SU-DHL-6 (cell line): ENCODE results near the gene PHLDB1.

Experiments used
- H2AFZ ChIP-seq: fragments of 200-600 bp; sonication (generic); 2 replicates; pipeline ENCODE4 v1.6.1; 2014; ENCODE audit warnings: low read depth, mild to moderate bottlenecking, moderate library complexity, mixed read lengths, antibody characterized with exemption, low read length; ENCODE audit not compliant: severe bottlenecking
- H3F3A ChIP-seq: fragments of 200-600 bp; shearing (Covaris generic); 2 replicates; pipeline ENCODE4 v1.6.0; 2016; ENCODE audit warnings: antibody characterized with exemption, mild to moderate bottlenecking; ENCODE audit not compliant: insufficient read depth
- H3K27ac ChIP-seq: fragments of 200-600 bp; sonication (generic); 2 replicates; pipeline ENCODE4 v1.5.1; 2016; ENCODE audit warnings: low read depth, mild to moderate bottlenecking, low read length, moderate library complexity, mixed read lengths
- H3K27me3 ChIP-seq: fragments of 200-600 bp; sonication (generic), shearing (Covaris generic); 2 replicates; pipeline ENCODE4 v1.6.0; 2014; ENCODE audit warnings: mild to moderate bottlenecking, low read length
- H3K36me3 ChIP-seq: fragments of 200-600 bp; sonication (generic); 2 replicates; pipeline ENCODE4 v1.6.1; 2014; ENCODE audit warnings: mild to moderate bottlenecking, low read length, mixed read lengths
- H3K4me2 ChIP-seq: fragments of 300-600, 200-600 bp; shearing (Covaris generic), sonication (generic); 2 replicates; pipeline ENCODE4 v1.6.0; 2014; ENCODE audit warnings: low read length, low read depth, mild to moderate bottlenecking; ENCODE audit not compliant: poor library complexity, severe bottlenecking
- H3K4me3 ChIP-seq: fragments of 200-600 bp; sonication (generic); 2 replicates; pipeline ENCODE4 v1.5.1; 2014; ENCODE audit warnings: antibody characterized with exemption, low read length, mild to moderate bottlenecking, mixed read lengths; ENCODE audit not compliant: insufficient read depth, poor library complexity, severe bottlenecking
- H3K79me2 ChIP-seq: fragments of 200-600 bp; sonication (generic); 2 replicates; pipeline ENCODE4 v1.6.1; 2014; ENCODE audit warnings: mild to moderate bottlenecking, low read length, moderate library complexity; ENCODE audit not compliant: insufficient read depth
- H3K9ac ChIP-seq: fragments of 200-600 bp; sonication (generic); 2 replicates; pipeline ENCODE4 v1.7.0; 2014; ENCODE audit warnings: mild to moderate bottlenecking, low read length
- H3K9me2 ChIP-seq: fragments of 200-600 bp; sonication (generic); replicated peaks from 2 replicates; pipeline ENCODE4 v1.6.1; 2014; ENCODE audit warnings: low read length; ENCODE audit not compliant: insufficient read depth
- H3K9me3 ChIP-seq: fragments of 200-600 bp; sonication (generic); 2 replicates; pipeline ENCODE4 v1.6.1; 2014; ENCODE audit warnings: low read length, mixed read lengths; ENCODE audit not compliant: insufficient read depth
- H4K20me1 ChIP-seq: fragments of 200-600 bp; sonication (generic); 2 replicates; pipeline ENCODE4 v1.6.1; 2014; ENCODE audit warnings: low read depth, mild to moderate bottlenecking, antibody characterized with exemption, low read length, moderate library complexity, mixed read lengths
- EZH2phosphoT487 ChIP-seq: fragments of 200-600 bp; sonication (generic), shearing (Covaris generic); conservative IDR thresholded peaks from 2 replicates; pipeline ENCODE4 v1.6.1; 2018; ENCODE audit warnings: mild to moderate bottlenecking, antibody characterized with exemption, low read length, moderate library complexity, mixed read lengths
- TF ChIP-seq, protein P1 (sequence below): fragments of 200-600 bp; sonication (generic); IDR thresholded peaks from one replicate; pipeline ENCODE4 v1.5.1; 2017; ENCODE audit warnings: antibody characterized with exemption, mild to moderate bottlenecking, low read length, moderate library complexity; ENCODE audit not compliant: insufficient read depth, poor library complexity, severe bottlenecking

The PHLDB1 gene

DNA sequence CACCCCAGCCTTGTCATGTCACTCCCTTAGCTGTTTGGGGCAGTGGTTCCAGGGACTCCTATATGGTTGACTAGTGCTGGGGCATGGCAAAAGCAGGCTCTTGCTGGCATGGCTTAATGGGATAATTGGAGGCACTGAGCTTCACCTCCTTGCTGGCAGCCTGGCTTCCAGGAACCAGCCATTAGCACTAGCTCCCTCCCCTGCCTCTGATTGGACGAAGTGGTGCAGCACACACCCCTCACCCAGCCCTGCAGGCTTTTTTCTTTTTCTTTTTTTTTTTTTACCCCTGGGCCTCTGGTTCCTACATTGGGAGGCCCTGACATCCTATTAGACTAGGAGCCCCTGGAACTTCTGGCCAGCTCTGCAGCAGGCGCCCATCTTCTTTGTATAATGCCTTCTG is 18.6 kb downstream of the PHLDB1 start:
- TF ChIP-seq, protein P1, sequence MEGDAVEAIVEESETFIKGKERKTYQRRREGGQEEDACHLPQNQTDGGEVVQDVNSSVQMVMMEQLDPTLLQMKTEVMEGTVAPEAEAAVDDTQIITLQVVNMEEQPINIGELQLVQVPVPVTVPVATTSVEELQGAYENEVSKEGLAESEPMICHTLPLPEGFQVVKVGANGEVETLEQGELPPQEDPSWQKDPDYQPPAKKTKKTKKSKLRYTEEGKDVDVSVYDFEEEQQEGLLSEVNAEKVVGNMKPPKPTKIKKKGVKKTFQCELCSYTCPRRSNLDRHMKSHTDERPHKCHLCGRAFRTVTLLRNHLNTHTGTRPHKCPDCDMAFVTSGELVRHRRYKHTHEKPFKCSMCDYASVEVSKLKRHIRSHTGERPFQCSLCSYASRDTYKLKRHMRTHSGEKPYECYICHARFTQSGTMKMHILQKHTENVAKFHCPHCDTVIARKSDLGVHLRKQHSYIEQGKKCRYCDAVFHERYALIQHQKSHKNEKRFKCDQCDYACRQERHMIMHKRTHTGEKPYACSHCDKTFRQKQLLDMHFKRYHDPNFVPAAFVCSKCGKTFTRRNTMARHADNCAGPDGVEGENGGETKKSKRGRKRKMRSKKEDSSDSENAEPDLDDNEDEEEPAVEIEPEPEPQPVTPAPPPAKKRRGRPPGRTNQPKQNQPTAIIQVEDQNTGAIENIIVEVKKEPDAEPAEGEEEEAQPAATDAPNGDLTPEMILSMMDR, result no peak
- TF ChIP-seq EZH2phosphoT487, result no peak
- H3F3A ChIP-seq, result no peaks in the 10 kb centered on the region
- H2AFZ ChIP-seq, result no peak overlapping the region
- H3K36me3 ChIP-seq, result no peaks in the 10 kb centered on the region
- no peaks in the 10 kb centered on the region for H3K27me3 ChIP-seq
- no peak overlapping the region for H3K9ac ChIP-seq
- no peak overlapping the region for H3K27ac ChIP-seq
- H3K4me3 ChIP-seq, result no peak overlapping the region
- no peaks in the 10 kb centered on the region for H4K20me1 ChIP-seq
- no peak overlapping the region for H3K4me2 ChIP-seq
- H3K9me2 ChIP-seq, result no peaks in the 10 kb centered on the region
- H3K79me2 ChIP-seq, result no peaks in the 10 kb centered on the region
- H3K9me3 ChIP-seq, result no peaks in the 10 kb centered on the region

DNA sequence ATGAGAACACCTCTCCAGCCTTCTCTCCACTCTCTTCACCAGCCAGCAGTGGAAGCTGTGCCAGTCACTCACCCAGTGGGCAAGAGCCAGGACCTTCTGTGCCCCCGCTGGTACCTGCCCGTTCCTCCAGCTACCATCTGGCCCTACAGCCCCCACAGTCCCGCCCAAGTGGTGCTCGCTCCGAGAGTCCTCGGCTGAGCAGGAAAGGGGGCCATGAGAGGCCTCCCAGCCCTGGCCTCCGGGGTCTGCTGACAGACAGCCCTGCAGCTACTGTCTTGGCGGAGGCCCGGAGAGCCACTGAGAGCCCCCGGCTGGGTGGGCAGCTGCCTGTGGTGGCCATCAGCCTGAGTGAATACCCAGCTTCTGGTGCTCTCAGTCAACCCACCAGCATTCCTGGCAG is 20.2 kb downstream of the PHLDB1 start:
- no peak overlapping the region for H3K27ac ChIP-seq
- no peaks in the 10 kb centered on the region for H3K79me2 ChIP-seq
- H3K36me3 ChIP-seq, result no peaks in the 10 kb centered on the region
- no peaks in the 10 kb centered on the region for H3K9me3 ChIP-seq
- H3K9me2 ChIP-seq, result no peaks in the 10 kb centered on the region
- H4K20me1 ChIP-seq, result no peaks in the 10 kb centered on the region
- H2AFZ ChIP-seq, result no peak overlapping the region
- H3K9ac ChIP-seq, result no peak overlapping the region
- H3K27me3 ChIP-seq, result no peaks in the 10 kb centered on the region
- TF ChIP-seq, protein P1, result no peak
- TF ChIP-seq EZH2phosphoT487, result no peak
- H3K4me3 ChIP-seq, result no peak overlapping the region
- H3F3A ChIP-seq, result no peaks in the 10 kb centered on the region
- no peak overlapping the region for H3K4me2 ChIP-seq

DNA sequence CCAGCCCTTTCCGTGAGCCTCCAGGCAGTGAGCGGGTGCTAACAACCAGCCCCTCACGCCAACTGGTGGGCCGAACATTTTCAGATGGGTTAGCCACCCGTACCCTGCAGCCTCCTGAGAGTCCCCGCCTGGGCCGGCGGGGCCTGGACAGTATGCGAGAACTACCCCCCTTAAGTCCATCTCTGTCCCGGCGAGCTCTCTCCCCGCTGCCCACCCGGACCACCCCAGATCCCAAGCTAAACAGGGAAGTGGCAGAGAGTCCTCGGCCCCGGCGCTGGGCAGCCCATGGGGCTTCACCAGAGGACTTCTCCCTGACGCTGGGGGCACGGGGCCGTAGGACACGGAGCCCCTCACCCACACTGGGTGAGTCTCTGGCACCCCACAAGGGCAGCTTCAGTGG is 20.6 kb downstream of the PHLDB1 start:
- H4K20me1 ChIP-seq, result no peaks in the 10 kb centered on the region
- H3F3A ChIP-seq, result no peaks in the 10 kb centered on the region
- no peaks in the 10 kb centered on the region for H3K36me3 ChIP-seq
- no peak overlapping the region for H3K4me2 ChIP-seq
- no peaks in the 10 kb centered on the region for H3K79me2 ChIP-seq
- no peaks in the 10 kb centered on the region for H3K9me2 ChIP-seq
- H3K9me3 ChIP-seq, result no peaks in the 10 kb centered on the region
- TF ChIP-seq, protein P1, result no peak
- no peak for TF ChIP-seq EZH2phosphoT487
- no peak overlapping the region for H3K4me3 ChIP-seq
- H2AFZ ChIP-seq, result no peak overlapping the region
- H3K27me3 ChIP-seq, result no peaks in the 10 kb centered on the region
- H3K9ac ChIP-seq, result no peak overlapping the region
- H3K27ac ChIP-seq, result no peak overlapping the region
